OCI-LY7 (cell line): ENCODE measurements around the gene NRCAM.

Source experiments
- EZH2phosphoT487 ChIP-seq: fragments of 200-600 bp; sonication (generic); IDR thresholded peaks from 2 replicates; pipeline ENCODE4 v1.6.1; 2018; ENCODE audit warnings: low read depth, borderline replicate concordance, mild to moderate bottlenecking, mixed run types, antibody characterized with exemption, low read length, moderate library complexity, mixed read lengths
- TF ChIP-seq, protein P1 (sequence below): fragments of 200-600 bp; sonication (generic); conservative IDR thresholded peaks from 2 replicates; pipeline ENCODE4 v1.5.1; 2014; ENCODE audit warnings: mild to moderate bottlenecking, antibody characterized with exemption, low read length, moderate library complexity, mixed read lengths

DNA sequence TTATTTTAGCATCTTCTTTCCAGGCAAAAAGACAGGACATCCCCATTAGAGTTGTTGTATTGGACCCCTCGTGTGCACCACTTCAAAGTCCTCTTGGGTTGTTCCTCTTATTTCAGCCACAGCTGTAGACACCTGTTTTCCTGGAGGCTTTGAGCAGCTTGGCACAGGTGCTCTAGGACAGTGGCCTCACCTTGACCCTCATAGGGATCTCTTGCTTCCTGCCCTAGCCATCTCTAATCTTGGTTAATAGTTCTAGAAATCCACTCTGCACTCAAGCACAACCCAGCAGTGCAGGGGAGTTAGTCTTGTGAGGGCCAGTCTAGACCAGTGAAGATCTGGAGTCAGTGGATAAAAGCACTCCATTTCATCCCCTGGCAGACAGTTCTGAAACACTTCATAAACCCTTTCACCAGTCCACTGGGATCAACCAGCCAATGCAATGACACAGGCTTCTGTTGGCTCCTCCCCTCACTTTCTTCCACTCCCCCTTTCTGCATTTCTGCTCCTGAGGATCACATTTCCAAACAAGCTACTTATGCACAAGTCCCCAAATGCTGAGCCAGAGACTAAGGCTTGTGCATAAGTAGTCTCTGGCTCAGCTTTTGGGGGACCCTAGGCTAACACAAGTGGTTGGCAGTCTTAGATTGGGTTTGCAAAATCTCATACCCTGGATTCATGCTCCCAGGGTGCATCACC is 194.5 kb downstream of the NRCAM start:
- TF ChIP-seq, protein P1, sequence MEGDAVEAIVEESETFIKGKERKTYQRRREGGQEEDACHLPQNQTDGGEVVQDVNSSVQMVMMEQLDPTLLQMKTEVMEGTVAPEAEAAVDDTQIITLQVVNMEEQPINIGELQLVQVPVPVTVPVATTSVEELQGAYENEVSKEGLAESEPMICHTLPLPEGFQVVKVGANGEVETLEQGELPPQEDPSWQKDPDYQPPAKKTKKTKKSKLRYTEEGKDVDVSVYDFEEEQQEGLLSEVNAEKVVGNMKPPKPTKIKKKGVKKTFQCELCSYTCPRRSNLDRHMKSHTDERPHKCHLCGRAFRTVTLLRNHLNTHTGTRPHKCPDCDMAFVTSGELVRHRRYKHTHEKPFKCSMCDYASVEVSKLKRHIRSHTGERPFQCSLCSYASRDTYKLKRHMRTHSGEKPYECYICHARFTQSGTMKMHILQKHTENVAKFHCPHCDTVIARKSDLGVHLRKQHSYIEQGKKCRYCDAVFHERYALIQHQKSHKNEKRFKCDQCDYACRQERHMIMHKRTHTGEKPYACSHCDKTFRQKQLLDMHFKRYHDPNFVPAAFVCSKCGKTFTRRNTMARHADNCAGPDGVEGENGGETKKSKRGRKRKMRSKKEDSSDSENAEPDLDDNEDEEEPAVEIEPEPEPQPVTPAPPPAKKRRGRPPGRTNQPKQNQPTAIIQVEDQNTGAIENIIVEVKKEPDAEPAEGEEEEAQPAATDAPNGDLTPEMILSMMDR = no peak
- no peak for TF ChIP-seq EZH2phosphoT487
